GM23248 (cell line): ENCODE data around the gene RXFP4.

Source experiments
- EZH2 ChIP-seq: fragments of 200-600 bp; sonication (generic); IDR thresholded peaks from 2 replicates; pipeline ENCODE4 v1.6.1; 2018; ENCODE audit warnings: antibody characterized with exemption, mild to moderate bottlenecking; ENCODE audit not compliant: insufficient read depth, poor library complexity, severe bottlenecking
- EZH2phosphoT487 ChIP-seq: fragments of 200-600 bp; sonication (generic); IDR thresholded peaks from 2 replicates; pipeline ENCODE4 v1.6.1; 2018; ENCODE audit warnings: antibody characterized with exemption, moderate library complexity, mild to moderate bottlenecking, low read depth; ENCODE audit not compliant: insufficient read depth

DNA sequence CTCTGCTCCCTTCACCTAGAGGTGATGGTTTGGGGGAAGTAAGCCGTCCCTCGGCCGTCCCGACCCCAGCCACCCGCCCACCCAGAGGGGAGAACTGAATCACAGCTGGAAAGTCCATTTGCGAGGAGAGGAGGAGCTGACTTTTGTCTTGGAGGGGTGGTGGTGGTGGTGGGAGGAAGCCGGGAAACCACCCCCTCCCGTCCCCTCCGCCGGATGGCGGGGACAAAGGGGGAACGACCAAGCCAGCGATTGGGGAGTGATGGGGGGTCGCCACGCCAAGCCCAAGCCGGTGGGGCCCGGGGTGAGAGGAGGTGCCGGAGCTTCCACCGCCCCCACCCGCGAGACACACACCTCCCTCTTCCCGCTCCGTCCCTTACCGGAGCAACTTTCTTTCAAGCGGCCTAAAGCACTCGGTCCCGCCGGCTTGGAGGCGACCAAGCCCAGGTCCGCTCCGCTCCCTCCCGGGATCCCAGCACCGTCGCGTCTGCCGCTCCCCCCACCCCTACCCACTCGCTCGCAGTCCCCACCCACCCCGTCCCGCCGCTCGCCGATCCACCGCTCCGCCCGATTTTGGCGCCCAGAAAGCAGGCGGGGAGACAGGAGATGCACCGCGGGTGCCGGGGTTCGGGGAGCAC is 36.4 kb downstream of the RXFP4 start:
- TF ChIP-seq EZH2phosphoT487, result no peak
- no peak for TF ChIP-seq EZH2
